Subcutaneous adipose tissue (tissue), 4 donors: ENCODE measurements around the gene FBXO7. TPM values are rescaled to one million over a fixed set of nuclear protein-coding genes. Genes with fewer than 3 reads are reported as not detected.

ENCODE experiments used
- CTCF ChIP-seq: fragments of 450-650 bp; IDR thresholded peaks from one replicate; pipeline ENCODE4 v1.5.1; 2016; ENCODE audit warnings: low read depth, mild to moderate bottlenecking, control low read depth, antibody characterized with exemption, moderate library complexity
- total RNA-seq, 4 donors: library from RNA; depleted of rRNA; stranded (reverse); fragments of >200 nt; gene quantifications; one replicate each; pipeline ENCODE4 v1.1.0, GENCODE V29; 2016

The FBXO7 gene
- total RNA-seq, 4 donors from 2014 or later, result 85.1 to 101 (median 93.8) TPM

DNA sequence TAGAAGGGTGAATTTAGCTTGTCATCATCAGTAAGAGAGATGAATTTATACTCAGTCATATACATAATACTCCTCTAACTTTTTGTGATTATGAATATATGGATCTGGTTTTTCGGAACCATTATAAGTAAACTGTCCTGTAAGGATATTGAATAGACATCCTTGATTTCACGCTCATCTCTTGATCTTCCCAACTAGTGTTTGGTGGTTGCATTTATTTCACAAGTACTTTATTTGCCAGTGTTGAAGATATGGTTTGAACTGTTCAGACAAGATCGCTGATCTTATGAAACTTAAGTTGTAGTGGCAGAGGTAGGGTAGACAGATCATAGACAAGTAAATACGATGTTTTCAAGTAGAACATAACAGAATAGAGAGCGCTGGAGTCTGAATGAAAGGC, 3.0 kb downstream of the FBXO7 start:
- no peak for TF ChIP-seq CTCF

DNA sequence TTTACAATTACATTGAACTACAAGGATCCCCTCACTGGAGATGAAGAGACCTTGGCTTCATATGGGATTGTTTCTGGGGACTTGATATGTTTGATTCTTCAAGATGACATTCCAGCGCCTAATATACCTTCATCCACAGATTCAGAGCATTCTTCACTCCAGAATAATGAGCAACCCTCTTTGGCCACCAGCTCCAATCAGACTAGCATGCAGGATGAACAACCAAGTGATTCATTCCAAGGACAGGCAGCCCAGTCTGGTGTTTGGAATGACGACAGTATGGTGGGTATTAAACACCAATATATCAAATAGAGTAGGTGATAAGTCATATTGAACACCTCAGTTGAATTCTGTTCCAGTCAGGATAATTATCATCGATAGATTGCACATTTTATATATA, 4.4 kb downstream of the FBXO7 start:
- no peak for TF ChIP-seq CTCF

DNA sequence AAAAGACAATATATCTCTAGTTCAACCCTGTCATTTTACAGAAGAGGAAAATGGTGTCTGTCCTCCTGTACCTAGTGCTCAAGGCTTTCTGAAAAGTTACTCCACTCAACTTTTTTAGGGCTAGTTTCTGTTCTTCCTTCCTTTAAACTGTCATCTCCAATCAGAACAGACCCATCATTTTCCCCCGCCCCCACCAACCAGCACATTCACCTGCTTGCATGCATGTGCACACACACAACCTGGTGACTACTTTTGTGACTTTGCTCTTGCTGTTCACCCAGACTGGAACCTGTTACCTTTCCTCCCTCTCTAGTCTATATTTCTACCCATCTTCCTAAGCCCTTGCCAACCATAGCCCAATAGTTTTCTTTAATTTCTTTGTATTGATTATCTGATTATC, 5.6 kb downstream of the FBXO7 start:
- no peak for TF ChIP-seq CTCF

DNA sequence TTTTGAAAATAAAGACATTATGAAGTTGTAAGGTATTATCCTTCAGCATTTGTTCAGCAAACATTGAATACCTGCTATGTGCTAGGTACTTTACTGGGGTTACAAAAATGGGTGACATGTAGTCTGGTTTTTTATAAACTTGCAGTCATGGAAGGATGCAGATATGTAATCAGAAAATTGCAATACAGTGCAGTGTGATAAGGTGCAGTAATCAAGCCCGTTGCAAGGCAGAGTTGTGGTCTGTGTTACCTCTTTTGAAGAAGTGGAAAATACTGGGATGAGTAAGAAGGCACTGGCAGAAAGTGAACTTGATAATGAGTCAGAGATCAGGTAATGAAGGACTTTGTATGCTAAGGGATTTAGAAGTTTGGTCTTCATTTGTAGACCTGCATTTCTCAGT, 8.1 kb downstream of the FBXO7 start:
- no peak for TF ChIP-seq CTCF

DNA sequence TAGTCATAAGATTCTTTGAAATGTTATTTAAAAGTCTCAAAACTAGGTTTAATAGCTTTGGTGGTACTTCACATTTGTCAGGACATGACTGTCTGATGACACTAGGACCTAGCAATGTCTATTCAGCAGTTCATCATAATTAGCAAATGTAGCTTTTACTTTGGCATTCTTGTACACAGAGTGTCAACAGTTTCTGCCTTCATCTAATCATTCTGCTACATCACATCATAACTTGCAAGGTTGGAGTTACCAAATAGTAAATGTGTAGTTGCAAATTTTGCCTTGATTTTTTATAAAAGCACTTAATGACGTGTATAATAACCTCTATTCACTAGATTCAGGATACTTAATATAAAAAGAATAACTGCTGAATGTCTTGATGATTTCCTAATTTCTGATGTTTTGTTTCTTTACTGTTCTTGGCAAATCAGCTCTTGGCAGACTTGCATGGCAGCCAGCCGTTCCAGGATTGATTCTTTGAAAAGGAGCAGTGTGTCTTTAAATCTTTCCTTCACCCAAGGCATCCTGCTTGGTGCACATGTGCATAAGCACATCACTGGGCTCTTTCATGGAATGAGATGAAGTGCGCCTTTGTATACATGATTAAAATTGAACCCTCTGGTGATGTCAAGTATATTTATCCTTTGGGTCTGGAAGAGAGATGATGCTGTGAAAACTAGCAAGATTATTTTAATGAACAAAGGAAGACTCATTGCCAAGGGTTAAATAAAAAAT, 12.2 kb downstream of the FBXO7 start:
- TF ChIP-seq CTCF, result no peak

- TF ChIP-seq CTCF, result no peak
Measured at GRCh38 chr22:32487461-32487860, 12.8 kb downstream of the FBXO7 start.

- no peak for TF ChIP-seq CTCF
Measured at GRCh38 chr22:32489377-32489776, 14.8 kb downstream of the FBXO7 start.
